Sigmoid colon (tissue), 7 donors: Measurements from ENCODE around the gene RBM17. TPM values are rescaled to one million over a fixed set of nuclear protein-coding genes. Genes with fewer than 3 reads are reported as not detected.
A peak's percentile ranks its signal among the peaks of the same experiment; 100 is the strongest.
"Not testable (repeated sequence)": the region's sequence is repeated elsewhere in the genome, so short reads cannot be mapped to it uniquely, and the experiment has no call there.

Experiments used
- DNase-seq: peaks from one replicate; pipeline ENCODE4 v3.0.0-alpha.2; 2019
- H3K27ac ChIP-seq, 4 donors: fragments of 200-600 bp; sonication (generic); one replicate each; pipeline ENCODE4 v1.5.1; 2016 to 2019; ENCODE audit warnings: mild to moderate bottlenecking in 1 of 4
- H3K27me3 ChIP-seq, 3 donors: fragments of 200-600 bp; sonication (generic); one replicate each; pipeline ENCODE4 v1.5.1; 2019; ENCODE audit warnings: mild to moderate bottlenecking in 1 of 3
- H3K36me3 ChIP-seq, 4 donors: fragments of 200-600 bp; sonication (generic); one replicate each; pipeline ENCODE4 v1.5.1; 2016 to 2019
- H3K4me1 ChIP-seq, 4 donors: fragments of 200-600 bp; sonication (generic); one replicate each; pipeline ENCODE4 v1.5.1; 2017 to 2019
- H3K4me3 ChIP-seq, 4 donors: fragments of 200-600 bp; sonication (generic); one replicate each; pipeline ENCODE4 v1.5.1; 2017 to 2019; ENCODE audit warnings: mild to moderate bottlenecking in 2 of 4, moderate library complexity in 1 of 4
- H3K9me3 ChIP-seq, 4 donors: fragments of 200-600 bp in 3 of 4; sonication (generic) in 3 of 4; one replicate each; pipeline versions ENCODE4 v1.5.1 to v1.6.1; 2013 to 2019
- CTCF ChIP-seq, 4 experiments: fragments of 450-650 bp in 3 of 4; fragments of 200-600 bp in 1 of 4; IDR thresholded peaks; one replicate each; pipeline ENCODE4 v1.5.1; 2016 to 2019; ENCODE audit warnings: antibody characterized with exemption in 4 of 4, mild to moderate bottlenecking in 3 of 4, moderate library complexity in 2 of 4
- EP300 ChIP-seq, 4 donors: sonication (generic); formaldehyde crosslinking; IDR thresholded peaks; one replicate each; pipeline ENCODE4 v1.6.1; 2017; ENCODE audit warnings: antibody characterized with exemption in 4 of 4
- POLR2A ChIP-seq, 2 donors: fragments of 450-650 bp; IDR thresholded peaks; one replicate each; pipeline ENCODE4 v1.6.1; 2016; ENCODE audit warnings: antibody characterized with exemption in 2 of 2, mild to moderate bottlenecking in 2 of 2, moderate library complexity in 2 of 2
- POLR2AphosphoS5 ChIP-seq, 4 donors: sonication (generic); formaldehyde crosslinking; IDR thresholded peaks; one replicate each; pipeline ENCODE4 v1.6.1; 2017; ENCODE audit warnings: antibody characterized with exemption in 4 of 4
- WGBS, 2 donors: extraction: QIAGEN DNeasy Blood & Tissue Kit; methylation state at CpG; one replicate each; pipeline ENCODE4 v1.1.7; 2013; 5-methylcytosine and 5-hydroxymethylcytosine counted together
- intact Hi-C: fragments of 100-400 bp; cut with DNase I; formaldehyde crosslinking; loops from one replicate; pipeline ENCODE4 v1.15.1; 2023
- polyA plus RNA-seq, 3 donors: library from polyadenylated mRNA; stranded (reverse); fragments of 200-250 nt; gene quantifications; one replicate each; pipeline ENCODE4 v1.2.3, GENCODE V29; 2013
- total RNA-seq, 4 donors: library from RNA; depleted of rRNA; stranded (reverse); fragments of >200 nt; gene quantifications; one replicate each; pipeline ENCODE4 v1.1.0, GENCODE V29; 2016
- donor health status: healthy with polysubstance abuse.
- donor health status: Bipolar disorder and iron deficiency.
- donor health status: healthy.

RBM17 gene
- total and polyA plus RNA-seq, 7 donors, result 32.8 to 74.2 (median 52.4) TPM

DNA sequence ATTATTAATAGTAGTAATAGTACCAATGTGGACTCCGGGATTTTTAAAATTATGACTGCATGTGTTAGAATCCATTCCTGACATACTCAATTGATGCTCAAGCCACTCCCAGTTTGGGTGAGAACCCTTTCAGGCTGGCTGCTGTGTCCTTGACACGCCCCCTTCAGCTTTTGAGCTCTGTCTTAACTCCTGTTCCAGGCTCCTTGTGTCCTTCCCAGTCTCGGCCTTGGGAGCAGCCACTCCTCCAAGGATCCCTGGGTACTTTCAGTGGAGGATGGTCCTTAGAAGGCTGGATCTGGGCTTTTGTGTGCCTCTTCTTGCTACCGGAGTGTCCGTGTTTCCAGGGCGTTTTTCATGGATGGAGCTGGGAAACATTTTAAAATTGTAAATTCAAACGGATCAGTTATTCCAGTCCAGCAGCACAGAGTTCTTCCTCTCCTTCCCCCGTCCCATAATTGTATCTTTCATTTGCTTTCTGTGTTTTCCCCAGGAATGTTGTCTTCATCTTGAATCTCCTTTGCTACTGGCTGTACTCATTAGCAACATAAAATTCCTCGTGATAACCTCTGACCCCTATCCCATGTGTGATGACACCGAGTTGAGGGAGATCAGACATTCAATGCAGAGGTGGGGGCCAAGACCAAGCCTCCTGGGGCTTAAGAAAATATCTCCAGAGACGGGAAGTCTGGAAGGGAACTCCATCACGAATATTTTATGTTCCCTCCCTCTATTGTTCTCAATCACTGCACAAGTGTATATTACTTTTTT, 73.9 kb downstream of the RBM17 start:
- Histone ChIP-seq H3K9me3 (no peaks in the 10 kb centered on the region), H3K27me3 (no peaks in the 10 kb centered on the region), H3K4me1 (peaks cover 0 to 38% (median 33%) of the 10 kb centered on the region in 4 donors), H3K36me3 (no peaks in the 10 kb centered on the region), H3K27ac (peak overlapping the region; percentile 90 to 97 (median 94)), H3K4me3 (peak overlapping the region in 3 of 4 donors; percentile 62 to 73 (median 67))
- 58 to 71% methylated on average over 12 of the region's 12 CpGs for WGBS, 2 donors
- TF ChIP-seq EP300 (IDR thresholded peaks at IDR 0.05), result no peak
- TF ChIP-seq POLR2A (IDR thresholded peaks at IDR 0.05), result no peak
- no peak for TF ChIP-seq CTCF (IDR thresholded peaks at IDR 0.05)
- TF ChIP-seq POLR2AphosphoS5 (IDR thresholded peaks at IDR 0.05), result no peak
- no peak for DNase-seq
- intact Hi-C loops, result loop anchor here (1.0 to 10.0 kb wide), 3 partner anchors 30 to 588 kb away; no protein-coding TSS in a partner anchor

- H3K9me3 ChIP-seq, result no peaks in the 10 kb centered on the region
- DNase-seq, result peak; percentile 95
- peak overlapping the region; percentile 90 to 97 (median 94) for H3K27ac ChIP-seq
- H3K36me3 ChIP-seq, result no peaks in the 10 kb centered on the region
- 0 to 1% methylated on average over 91 of the region's 91 CpGs for WGBS, 2 donors
- H3K4me1 ChIP-seq, result peaks cover 0 to 38% (median 33%) of the 10 kb centered on the region in 4 donors
- H3K4me3 ChIP-seq, result peak overlapping the region; percentile 62 to 73 (median 66)
- TF ChIP-seq POLR2A (IDR thresholded peaks at IDR 0.05) (peak; percentile 52 to 61), POLR2AphosphoS5 (IDR thresholded peaks at IDR 0.05) (peak; percentile 74 to 97 (median 90)), CTCF (IDR thresholded peaks at IDR 0.05) (no peak), EP300 (IDR thresholded peaks at IDR 0.05) (peak in 2 of 4 donors; percentile 33 to 57)
- intact Hi-C loops, result loop anchor here (1.0 to 10.0 kb wide), 4 partner anchors 19 to 589 kb away; no protein-coding TSS in a partner anchor
- no peaks in the 10 kb centered on the region for H3K27me3 ChIP-seq
Measured at GRCh38 chr10:6163364-6164270, 74.8 kb downstream of the RBM17 start.

DNA sequence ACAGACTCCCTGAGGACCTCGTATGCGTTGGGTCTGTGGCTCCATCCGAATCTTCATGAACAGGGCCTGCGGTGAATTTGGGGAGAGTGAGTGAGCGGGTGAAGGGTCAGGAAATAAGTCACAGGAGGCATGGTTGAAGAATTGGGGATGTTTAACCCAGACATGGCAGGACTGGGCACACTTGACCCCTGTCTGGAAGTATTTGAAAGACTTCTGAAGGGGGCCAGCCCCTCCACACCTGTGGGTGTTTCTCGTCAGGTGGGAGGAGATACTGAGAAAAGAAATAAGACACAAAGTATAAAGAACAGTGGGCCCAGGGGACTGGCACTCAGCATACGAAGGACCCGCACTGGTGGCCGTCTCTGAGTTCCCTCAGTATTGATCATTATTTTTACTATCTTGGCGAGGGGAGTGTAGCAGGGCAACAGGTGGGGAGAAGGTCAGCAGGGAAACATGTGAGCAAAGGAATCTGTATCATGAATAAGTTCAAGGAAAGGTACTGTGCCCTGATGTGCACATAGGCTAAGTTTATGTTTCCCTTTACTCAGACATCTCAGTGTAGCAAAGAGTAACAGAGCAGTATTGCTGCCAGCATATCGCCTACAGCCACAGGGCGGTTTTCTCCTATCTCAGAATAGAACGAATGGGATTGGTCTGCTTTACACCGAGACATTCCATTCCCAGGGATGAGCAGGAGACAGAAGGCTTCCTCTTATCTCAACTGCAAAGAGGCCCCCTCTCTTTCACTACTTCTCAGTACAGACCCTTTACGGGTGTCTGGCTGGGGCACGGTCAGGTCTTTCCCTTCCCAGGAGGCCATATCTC, 75.6 kb downstream of the RBM17 start:
- intact Hi-C loops, result loop anchor here (2.0 to 10.0 kb wide), 2 partner anchors 20 to 590 kb away; no protein-coding TSS in a partner anchor
- peak; percentile 63 for DNase-seq
- no peaks in the 10 kb centered on the region for H3K27me3 ChIP-seq
- TF ChIP-seq POLR2A (IDR thresholded peaks at IDR 0.05), result no peak
- 9 to 26% methylated on average over 16 of the region's 16 CpGs for WGBS, 2 donors
- H3K9me3 ChIP-seq, result no peaks in the 10 kb centered on the region
- peaks cover 0 to 46% (median 39%) of the 10 kb centered on the region in 4 donors for H3K4me1 ChIP-seq
- H3K4me3 ChIP-seq, result peak overlapping the region; percentile 62 to 73 (median 66)
- H3K27ac ChIP-seq, result peak overlapping the region; percentile 90 to 97 (median 94)
- no peaks in the 10 kb centered on the region for H3K36me3 ChIP-seq

- H3K27ac ChIP-seq, result peak overlapping the region; percentile 90 to 97 (median 94)
- H3K4me1 ChIP-seq, result peaks cover 0 to 51% (median 46%) of the 10 kb centered on the region in 4 donors
- H3K27me3 ChIP-seq, result no peaks in the 10 kb centered on the region
- H3K9me3 ChIP-seq, result no peaks in the 10 kb centered on the region
- H3K4me3 ChIP-seq, result no peak overlapping the region
- TF ChIP-seq EP300 (IDR thresholded peaks at IDR 0.05) (no peak), CTCF (IDR thresholded peaks at IDR 0.05) (no peak), POLR2AphosphoS5 (IDR thresholded peaks at IDR 0.05) (no peak), POLR2A (IDR thresholded peaks at IDR 0.05) (no peak)
- no peaks in the 10 kb centered on the region for H3K36me3 ChIP-seq
- DNase-seq, result no peak
- 51 to 60% methylated on average over 6 of the region's 6 CpGs for WGBS, 2 donors
- intact Hi-C loops, result loop anchor here (2.0 to 10.0 kb wide), 2 partner anchors 20 to 590 kb away; no protein-coding TSS in a partner anchor
Measured at GRCh38 chr10:6165221-6165725, 76.4 kb downstream of the RBM17 start.

GRCh38 chr10:6165933-6166332, 77.1 kb downstream of the RBM17 start:
- not testable (repeated sequence) for H3K9me3 ChIP-seq, H3K4me3 ChIP-seq, H3K36me3 ChIP-seq, H3K27me3 ChIP-seq
- 93 to 94% methylated on average over 15 of the region's 15 CpGs for WGBS, 2 donors
- Histone ChIP-seq H3K4me1 (peaks cover 0 to 56% (median 49%) of the 10 kb centered on the region in 4 donors), H3K27ac (peak overlapping the region in 3 of 4 donors; percentile 90 to 97 (median 91))
- intact Hi-C loops, result loop anchor here (2.0 to 10.0 kb wide), 2 partner anchors 21 to 591 kb away; no protein-coding TSS in a partner anchor
- peak; percentile 52 for DNase-seq
